Measurements from ENCODE around the gene RPS6KL1.
"Not testable (repeated sequence)": the region's sequence is repeated elsewhere in the genome, so short reads cannot be mapped to it uniquely, and the experiment has no call there.

Gene RPS6KL1

DNA sequence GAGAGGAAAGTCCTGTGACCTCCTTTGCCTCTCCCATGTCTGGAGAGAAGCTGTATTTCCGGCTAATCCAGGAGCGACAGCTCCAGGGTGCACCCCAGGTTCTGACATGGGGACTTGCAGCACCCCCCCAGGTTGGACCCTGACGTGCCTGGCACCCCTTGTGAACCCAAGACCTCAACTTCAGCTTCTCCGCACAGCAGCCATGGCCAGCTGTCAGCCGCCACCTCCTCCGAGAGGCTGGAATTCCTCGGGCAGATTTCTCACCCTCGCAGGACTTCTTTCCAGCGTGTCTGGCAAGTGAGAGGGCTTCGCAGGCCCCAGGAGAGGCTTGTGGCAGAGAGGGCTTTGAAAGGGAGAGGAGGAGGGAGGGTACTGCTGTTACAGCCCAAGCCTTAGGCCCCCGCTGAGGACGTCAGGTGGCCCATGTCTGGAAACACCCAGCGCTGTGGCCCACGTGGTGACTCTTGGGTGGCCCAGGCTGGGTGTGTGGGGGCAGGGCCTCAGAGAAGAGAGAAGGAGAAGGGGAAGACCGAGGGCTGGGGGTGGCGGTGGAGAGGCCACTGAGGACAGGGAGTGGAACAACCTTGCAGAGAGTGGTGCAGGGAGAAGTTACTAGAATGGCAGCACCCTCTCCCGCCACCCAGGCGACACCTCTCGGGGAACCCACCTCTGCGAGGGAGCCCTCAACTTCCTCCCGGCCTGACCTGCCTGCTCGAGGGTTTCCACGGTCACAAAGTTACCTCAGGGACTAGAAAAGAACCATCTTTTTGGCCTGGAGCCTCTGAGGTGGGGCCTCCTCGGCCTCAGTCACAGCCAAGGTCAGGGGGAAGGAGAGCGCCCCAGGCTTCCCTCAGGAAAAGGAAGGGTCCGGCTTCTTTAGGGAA is 11.7 kb upstream of the RPS6KL1 start:
- no peak for DNase-seq

- no peak for DNase-seq
These were observed 11.0 kb upstream of the RPS6KL1 start for GRCh38 chr14:74934041-74934440.

DNA sequence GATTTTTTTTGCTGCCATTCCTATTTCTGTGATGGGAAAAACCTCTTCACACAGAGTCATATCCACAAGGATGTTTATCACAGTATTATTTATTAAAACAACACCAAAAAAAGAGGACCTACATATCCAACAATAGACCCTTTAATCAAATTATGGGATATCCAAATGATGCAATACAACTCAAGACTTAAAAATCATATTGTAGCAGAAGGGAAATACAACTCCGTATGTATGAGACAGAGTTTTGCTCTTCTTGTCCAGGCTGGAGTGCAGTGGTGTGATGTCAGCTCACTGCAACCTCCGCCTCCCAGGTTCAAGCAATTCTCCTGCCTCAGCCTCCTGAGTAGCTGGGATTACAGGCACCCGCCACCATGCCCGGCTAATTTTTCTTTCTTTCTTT is 9.9 kb upstream of the RPS6KL1 start:
- not testable (repeated sequence) for DNase-seq

DNA sequence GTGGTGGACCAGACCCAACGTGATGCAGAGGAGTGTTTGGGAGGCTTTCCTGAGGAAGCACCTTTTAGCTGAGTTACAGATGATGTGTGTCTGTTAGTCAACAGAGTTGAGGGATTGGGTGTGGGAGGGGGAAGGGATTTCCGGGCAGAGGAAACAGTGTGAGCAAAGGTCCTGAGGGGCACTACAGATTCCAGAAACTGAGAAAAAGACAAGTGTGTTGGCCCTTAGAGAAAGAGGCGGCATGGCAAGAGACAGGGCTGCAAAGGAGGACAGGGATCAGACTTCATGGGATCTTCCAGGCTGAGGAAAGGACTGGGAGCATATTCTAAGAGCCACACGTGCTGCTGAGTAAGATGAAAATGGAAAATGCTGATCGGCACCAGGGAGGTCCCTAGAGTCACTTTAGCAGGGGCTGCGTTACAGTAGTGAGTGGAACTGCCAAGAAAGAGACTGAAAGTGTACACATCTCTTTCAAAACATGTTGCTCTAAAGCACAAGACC is 9.4 kb upstream of the RPS6KL1 start:
- no peak for DNase-seq

DNA sequence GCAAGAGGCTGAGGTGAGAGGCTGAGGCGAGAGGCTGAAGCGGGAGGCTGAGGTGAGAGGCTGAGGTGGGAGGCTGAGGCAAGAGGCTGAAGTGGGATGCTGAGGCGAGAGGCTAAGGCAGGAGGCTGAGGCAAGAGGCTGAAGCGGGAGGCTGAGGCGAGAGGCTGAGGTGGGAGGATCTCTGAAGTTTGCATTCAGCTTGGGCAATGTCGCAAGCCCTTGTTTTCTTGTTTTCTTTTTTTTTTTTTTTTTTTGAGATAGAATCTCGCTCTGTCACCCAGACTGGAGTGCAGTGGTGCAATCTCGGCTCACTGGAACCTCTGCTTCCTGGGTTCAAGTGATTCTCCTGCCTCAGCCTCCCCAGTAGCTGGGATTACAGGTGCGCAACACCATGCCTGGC is 8.7 kb upstream of the RPS6KL1 start:
- not testable (repeated sequence) for DNase-seq

DNA sequence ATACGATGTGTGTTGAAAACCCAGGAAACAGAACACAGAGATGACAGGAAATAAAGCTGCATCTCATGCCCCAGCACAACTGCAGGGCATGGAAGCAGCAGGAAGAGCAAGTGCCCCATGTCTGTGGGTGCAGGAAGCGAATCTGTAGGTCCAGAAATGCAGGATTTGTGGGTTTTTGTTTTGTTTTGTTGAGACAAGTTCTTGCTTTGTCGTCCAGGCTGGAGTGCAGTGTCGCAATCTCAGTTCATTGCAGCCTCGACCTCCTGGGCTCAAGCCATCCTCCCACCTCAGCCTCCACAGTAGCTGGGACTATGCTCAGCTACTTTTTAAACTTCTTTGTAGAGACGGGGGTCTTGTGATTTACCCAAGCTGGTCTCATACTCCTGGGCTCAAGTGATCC is 6.2 kb upstream of the RPS6KL1 start:
- DNase-seq = no peak

GRCh38 chr14:74927225-74927624 is 4.2 kb upstream of the RPS6KL1 start:
- DNase-seq = no peak

- no peak for DNase-seq
These were observed 1.0 kb upstream of the RPS6KL1 start for GRCh38 chr14:74924061-74924460.

DNA sequence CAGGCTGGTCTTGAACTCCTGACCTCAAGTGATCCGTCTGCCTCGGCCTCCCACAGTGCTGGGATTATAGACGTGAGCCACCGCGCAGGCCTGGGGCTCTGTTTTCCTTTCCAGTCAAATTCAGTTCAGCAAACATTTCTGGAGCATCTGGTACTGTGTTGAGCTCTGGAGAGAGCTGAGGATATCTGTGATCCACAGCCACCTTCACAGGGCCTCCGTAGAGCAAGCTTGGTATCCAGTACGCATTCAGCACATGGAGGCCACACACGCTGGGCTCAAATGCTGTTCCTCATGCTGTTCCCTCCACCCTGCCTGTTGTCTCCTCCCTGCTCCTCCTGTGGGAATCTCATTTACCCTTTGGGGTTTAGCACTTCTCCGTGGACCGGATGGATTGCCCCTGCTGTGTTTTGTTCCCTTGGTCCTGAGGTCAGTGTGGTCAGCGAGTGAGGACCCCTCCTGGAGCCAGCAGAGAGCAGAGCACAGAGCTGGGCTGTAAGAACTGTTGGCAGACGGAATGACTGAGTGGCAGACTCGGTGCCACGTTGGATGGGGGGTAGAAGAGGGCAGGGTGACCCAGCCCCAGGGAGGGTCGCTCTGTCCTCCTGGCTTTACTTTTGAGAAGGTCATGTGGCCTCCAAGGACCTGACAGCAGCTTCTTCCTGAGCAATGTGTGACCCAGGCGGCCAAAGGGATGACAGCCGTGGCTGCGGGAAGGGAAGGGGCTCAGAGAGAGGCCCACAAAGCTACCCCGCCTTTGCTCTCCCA is 891 bp downstream of the RPS6KL1 start:
- no peak for DNase-seq

DNA sequence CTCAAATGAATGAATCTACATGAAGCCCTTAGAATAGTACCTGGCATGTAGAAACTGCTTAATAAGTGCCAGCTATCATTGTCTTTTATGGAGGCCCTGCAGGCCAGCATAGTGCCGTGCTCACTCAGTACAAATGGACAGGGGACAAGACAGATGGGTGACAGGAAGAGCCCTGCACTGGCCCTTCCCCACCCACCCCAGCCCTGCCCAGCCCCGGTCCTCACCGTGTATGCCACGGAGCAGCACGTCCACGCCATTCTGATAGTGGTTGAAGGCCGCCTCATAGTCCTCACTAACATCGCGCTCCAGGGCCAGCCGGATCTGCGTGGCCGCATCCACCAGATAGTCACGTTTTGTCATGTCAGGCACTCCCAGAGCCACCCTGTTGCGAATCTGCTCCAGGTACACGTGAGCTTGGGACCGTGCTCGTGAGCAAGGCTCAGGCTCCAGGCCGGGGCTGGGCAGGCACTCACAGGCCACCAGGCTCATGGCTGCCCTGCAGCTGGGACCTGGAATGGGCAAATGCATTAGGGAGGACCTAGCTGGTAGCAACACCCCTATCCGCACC is 1.9 kb downstream of the RPS6KL1 start:
- DNase-seq = no peak

DNA sequence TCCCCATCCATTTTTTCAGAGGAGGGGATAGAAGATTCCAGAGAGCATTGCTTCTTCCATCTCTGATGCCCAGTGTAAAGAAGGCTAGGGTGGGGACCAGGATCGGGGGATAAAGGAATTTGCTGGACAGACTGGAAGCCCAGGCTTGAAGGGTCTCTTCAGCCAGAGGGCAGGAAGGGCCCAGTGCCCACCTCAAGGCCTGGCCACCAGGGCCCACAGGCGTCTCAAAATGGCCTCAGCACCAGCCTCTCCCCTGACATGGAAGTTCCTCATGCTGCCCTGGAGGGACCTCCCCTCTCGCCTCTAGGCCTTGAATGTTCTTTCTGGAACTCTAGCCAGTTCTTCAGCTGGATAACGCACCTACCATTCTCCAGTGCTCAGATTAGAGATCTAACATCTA is 2.8 kb downstream of the RPS6KL1 start:
- no peak for DNase-seq

GRCh38 chr14:74919421-74920165 is 3.5 kb downstream of the RPS6KL1 start:
- no peak for DNase-seq

DNA sequence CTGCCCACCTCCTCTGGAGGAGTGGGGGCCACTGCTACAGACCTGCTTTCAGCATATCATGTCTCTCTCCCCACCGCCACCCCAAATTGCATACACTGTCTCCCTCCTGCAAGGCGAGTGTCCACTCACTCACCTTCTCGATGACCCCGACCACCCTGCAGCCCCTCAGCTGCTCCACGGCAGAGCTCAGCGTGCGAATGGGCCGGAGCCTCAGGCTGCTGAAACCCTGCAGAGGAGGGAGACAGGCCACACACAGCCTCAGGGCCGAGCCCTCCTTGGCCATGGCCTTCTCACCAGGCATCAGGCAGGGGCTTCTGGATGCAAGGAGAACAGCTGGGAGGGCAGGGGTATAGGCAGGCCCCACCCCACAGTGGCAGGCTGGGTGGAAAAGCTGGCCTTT is 4.7 kb downstream of the RPS6KL1 start:
- DNase-seq = no peak

GRCh38 chr14:74917646-74918081 is 5.4 kb downstream of the RPS6KL1 start:
- DNase-seq = no peak

DNA sequence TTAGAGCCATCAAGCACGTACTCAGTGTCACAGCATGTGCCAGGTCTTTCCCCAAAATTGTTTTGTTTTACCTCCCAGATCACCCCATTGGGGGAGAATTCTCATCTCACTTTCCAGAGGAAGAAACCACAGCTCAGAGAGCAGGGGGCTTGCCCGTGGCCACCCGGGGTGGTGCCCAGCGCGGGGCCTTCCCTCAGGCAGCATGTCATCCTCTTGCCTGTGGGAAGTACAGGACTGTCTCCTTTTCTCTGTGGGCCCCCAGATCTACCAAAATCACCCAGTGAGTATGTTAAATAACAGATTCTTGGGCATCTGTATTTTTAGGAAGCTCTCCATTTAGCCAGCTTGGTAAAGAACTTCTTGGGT is 5.9 kb downstream of the RPS6KL1 start:
- DNase-seq = no peak

- no peak for DNase-seq
These were observed 7.2 kb downstream of the RPS6KL1 start for GRCh38 chr14:74915826-74916225.

DNA sequence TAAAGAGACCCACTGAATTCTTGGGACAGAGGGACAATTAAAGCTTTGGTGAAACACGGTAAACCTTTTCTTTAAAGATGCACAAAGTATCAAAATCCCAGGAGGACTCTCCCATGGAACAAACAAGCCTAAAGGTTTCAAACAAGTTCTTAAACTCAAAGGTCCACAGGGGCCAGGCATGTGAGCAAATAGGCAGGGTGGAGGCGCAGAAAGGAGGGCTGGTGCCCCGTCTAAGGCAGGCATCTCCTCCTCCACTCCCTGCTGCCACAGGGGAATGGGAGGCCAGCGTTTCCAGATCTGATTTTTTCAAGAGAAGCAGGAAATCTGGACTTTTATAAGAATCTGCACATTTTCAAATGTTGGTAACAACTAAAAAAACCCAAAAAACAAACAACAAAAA is 7.6 kb downstream of the RPS6KL1 start:
- DNase-seq = no peak

DNA sequence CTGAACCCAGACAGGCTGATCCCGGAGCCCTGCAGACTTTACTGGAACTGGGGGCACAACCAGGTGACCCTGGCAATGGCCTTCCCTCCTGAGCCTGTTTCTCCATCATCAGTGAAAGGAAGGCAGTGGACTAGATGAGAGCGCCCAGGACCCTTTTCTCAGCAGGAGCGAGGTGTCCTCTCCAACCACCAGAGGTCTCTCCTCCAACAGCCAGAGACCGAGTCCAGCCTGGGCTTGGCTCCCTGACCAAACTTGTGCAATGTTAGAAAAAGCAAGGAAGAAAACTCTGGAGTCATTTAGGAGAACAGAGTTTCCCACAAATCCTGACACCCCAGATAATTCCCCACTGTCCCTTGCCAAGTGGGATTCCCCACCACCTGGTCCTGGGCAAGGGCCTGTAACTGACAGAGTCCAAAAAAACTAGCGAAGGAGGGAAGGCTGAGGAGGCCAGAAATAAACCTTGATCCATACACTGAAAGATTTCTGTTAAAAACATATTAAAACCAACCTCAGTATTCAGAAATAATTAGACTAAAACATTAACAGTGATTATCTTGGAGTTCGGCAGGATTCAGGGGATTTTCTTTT is 9.0 kb downstream of the RPS6KL1 start:
- no peak for DNase-seq

DNA sequence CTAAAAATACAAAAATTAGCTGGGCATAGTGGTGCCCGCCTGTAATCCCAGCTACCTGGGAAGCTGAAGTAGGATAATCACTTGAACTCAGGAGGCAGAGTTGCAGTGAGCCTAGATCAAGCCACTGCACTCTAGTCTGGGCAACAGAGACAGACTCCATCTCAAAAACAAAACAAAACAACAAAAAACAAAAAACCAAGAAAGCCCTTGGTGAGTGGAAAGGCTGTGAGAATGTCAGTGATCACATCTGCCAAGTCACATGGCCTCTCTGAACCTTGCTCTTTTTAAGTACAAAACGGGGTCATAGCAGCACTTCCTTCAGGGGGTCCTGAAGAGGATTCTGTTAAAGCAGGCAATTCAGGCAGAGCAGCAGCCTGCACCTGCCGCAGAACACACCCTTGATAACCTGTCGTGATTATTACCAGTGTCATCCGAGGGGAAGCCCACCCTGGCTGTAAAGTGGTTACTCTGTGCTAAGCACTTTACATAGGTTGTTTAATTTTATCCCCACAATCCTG is 9.6 kb downstream of the RPS6KL1 start:
- no peak for DNase-seq

GRCh38 chr14:74912801-74913200 is 10.3 kb downstream of the RPS6KL1 start:
- DNase-seq = no peak

DNA sequence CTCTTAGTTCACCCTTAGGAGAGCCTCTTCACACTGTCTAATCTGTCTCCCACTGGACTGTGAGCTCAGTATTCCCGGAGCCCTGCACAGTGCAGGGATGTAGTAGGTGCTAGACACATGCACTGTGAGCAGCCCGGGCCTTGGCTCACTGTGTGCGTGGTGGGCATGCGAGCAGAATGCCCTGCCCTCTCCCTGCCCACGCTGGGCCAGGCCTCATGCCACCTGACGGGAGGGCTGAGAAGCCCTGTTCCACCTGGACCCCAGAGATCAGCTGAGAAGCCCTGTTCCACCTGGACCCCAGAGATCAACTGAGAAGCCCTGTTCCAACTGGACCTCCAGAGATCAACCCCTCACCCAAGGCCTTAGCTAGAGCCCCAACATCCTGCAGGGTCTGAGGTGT is 10.9 kb downstream of the RPS6KL1 start:
- no peak for DNase-seq

GRCh38 chr14:74911704-74912103 is 11.4 kb downstream of the RPS6KL1 start:
- DNase-seq = no peak
